HEK293 (cell line): ENCODE data around the gene C11orf91.
A peak's percentile ranks its signal among the peaks of the same experiment; 100 is the strongest.

Experiments
- CTCF ChIA-PET: fragments of 350-600 bp; formaldehyde crosslinking; extraction: SDS; loops from one replicate; lab custom pipeline; 2021; ENCODE audit warnings: antibody characterized with exemption; lab: Yijun Ruan, JAX
- POLR2A ChIA-PET: fragments of 300-600 bp; formaldehyde crosslinking; extraction: SDS; loops from one replicate; lab custom pipeline; 2020; ENCODE audit warnings: antibody characterized with exemption, inconsistent platforms; lab: Yijun Ruan, JAX
- H3K27ac ChIP-seq: fragments of 200-500 bp; sonication (Bioruptor generic); 2 replicates; pipeline ENCODE4 v1.5.1; 2014; ENCODE audit warnings: low read depth, low read length, control low read depth, inconsistent platforms; ENCODE audit errors: extremely low read depth
- H3K36me3 ChIP-seq, 2 experiments: fragments of 200-500 bp in 1 of 2; sonication (Bioruptor generic) in 1 of 2; 1 replicate in 1 of 2; 2 replicates in 1 of 2; pipeline ENCODE4 v1.5.1; 2014 to 2017; ENCODE audit warnings: inconsistent platforms in 2 of 2, low read length in 2 of 2; ENCODE audit not compliant: control insufficient read depth in 2 of 2, insufficient read depth in 1 of 2
- H3K4me1 ChIP-seq: fragments of 200-500 bp; sonication (Bioruptor generic); 2 replicates; pipeline ENCODE4 v1.5.1; 2014; ENCODE audit warnings: mild to moderate bottlenecking, low read length, inconsistent platforms; ENCODE audit not compliant: control insufficient read depth, insufficient read depth
- H3K4me3 ChIP-seq: 2 replicates; pipeline ENCODE4 v1.5.1; 2011; ENCODE audit warnings: low read depth, mild to moderate bottlenecking, control low read depth, low read length, moderate library complexity
- H3K9me3 ChIP-seq: fragments of 200-500 bp; sonication (Bioruptor generic); 2 replicates; pipeline ENCODE4 v1.5.1; 2014; ENCODE audit warnings: low read depth, low read length, inconsistent platforms; ENCODE audit not compliant: control insufficient read depth, insufficient read depth
- EGR2 ChIP-seq: fragments of 450-650 bp; formaldehyde crosslinking; IDR thresholded peaks from 2 replicates; pipeline ENCODE4 v1.5.1; 2016; ENCODE audit warnings: low read depth, missing biosample characterization, missing genetic modification characterization
- GLIS1 ChIP-seq: fragments of 450-650 bp; formaldehyde crosslinking; IDR thresholded peaks from 2 replicates; pipeline ENCODE4 v1.5.1; 2016; ENCODE audit warnings: missing biosample characterization, missing genetic modification characterization
- INSM2 ChIP-seq: fragments of 450-650 bp; formaldehyde crosslinking; IDR thresholded peaks from 2 replicates; pipeline ENCODE4 v1.5.1; 2016; ENCODE audit warnings: missing biosample characterization, missing genetic modification characterization
- KLF9 ChIP-seq: fragments of 450-650 bp; formaldehyde crosslinking; IDR thresholded peaks from 2 replicates; pipeline ENCODE4 v1.5.1; 2016; ENCODE audit warnings: missing biosample characterization, missing genetic modification characterization, low read depth
- PRDM10 ChIP-seq: fragments of 450-650 bp; formaldehyde crosslinking; IDR thresholded peaks from 2 replicates; pipeline ENCODE4 v1.5.1; 2016; ENCODE audit warnings: missing biosample characterization, missing genetic modification characterization
- SP2 ChIP-seq: fragments of 450-650 bp; formaldehyde crosslinking; IDR thresholded peaks from 2 replicates; pipeline ENCODE4 v1.5.1; 2016; ENCODE audit warnings: missing biosample characterization, missing genetic modification characterization
- WT1 ChIP-seq: fragments of 450-650 bp; formaldehyde crosslinking; IDR thresholded peaks from 2 replicates; pipeline ENCODE4 v1.5.1; 2016; ENCODE audit warnings: missing biosample characterization, missing genetic modification characterization
- ZBTB17 ChIP-seq: fragments of 450-650 bp; formaldehyde crosslinking; IDR thresholded peaks from 2 replicates; pipeline ENCODE4 v1.5.1; 2016; ENCODE audit warnings: missing biosample characterization, missing genetic modification characterization
- ZBTB21 ChIP-seq: fragments of 450-650 bp; formaldehyde crosslinking; IDR thresholded peaks from 2 replicates; pipeline ENCODE4 v1.5.1; 2017; ENCODE audit warnings: missing biosample characterization, missing genetic modification characterization
- ZEB2 ChIP-seq: fragments of 450-650 bp; formaldehyde crosslinking; IDR thresholded peaks from 2 replicates; pipeline ENCODE4 v1.5.1; 2016; ENCODE audit warnings: missing biosample characterization, missing genetic modification characterization
- ZNF341 ChIP-seq: fragments of 450-650 bp; formaldehyde crosslinking; IDR thresholded peaks from 2 replicates; pipeline ENCODE4; 2016; ENCODE audit warnings: low read depth, missing biosample characterization, missing genetic modification characterization
- ZNF510 ChIP-seq: fragments of 450-650 bp; formaldehyde crosslinking; IDR thresholded peaks from 2 replicates; pipeline ENCODE4 v1.5.1; 2018; ENCODE audit warnings: mild to moderate bottlenecking, missing genetic modification characterization, missing biosample characterization; ENCODE audit not compliant: insufficient replicate concordance
- ZNF549 ChIP-seq: fragments of 450-650 bp; IDR thresholded peaks from 2 replicates; pipeline ENCODE4 v1.5.1; 2018; ENCODE audit warnings: missing biosample characterization, missing genetic modification characterization, mild to moderate bottlenecking, inconsistent platforms, moderate library complexity
- ZNF791 ChIP-seq: fragments of 450-650 bp; formaldehyde crosslinking; IDR thresholded peaks from 2 replicates; pipeline ENCODE4 v1.5.1; 2016; ENCODE audit warnings: missing biosample characterization, missing genetic modification characterization
- ZNF830 ChIP-seq: fragments of 450-650 bp; IDR thresholded peaks from 2 replicates; pipeline ENCODE4 v1.5.0; 2018; ENCODE audit warnings: missing biosample characterization, missing genetic modification characterization, low read depth, mild to moderate bottlenecking, moderate library complexity
- ZXDB ChIP-seq: fragments of 450-650 bp; formaldehyde crosslinking; IDR thresholded peaks from 2 replicates; pipeline ENCODE4 v1.5.1; 2016; ENCODE audit warnings: missing biosample characterization, missing genetic modification characterization
- TF ChIP-seq, protein P1 (sequence below): fragments of 450-650 bp; formaldehyde crosslinking; IDR thresholded peaks from 2 replicates; pipeline ENCODE4 v1.5.1; 2016; ENCODE audit warnings: missing biosample characterization, missing genetic modification characterization

Gene C11orf91

GRCh38 chr11:33694346-33695050, 6.1 kb downstream of the C11orf91 start:
- H3K4me1 ChIP-seq, result peaks cover 3% of the 10 kb centered on the region
- no peaks in the 10 kb centered on the region for H3K9me3 ChIP-seq
- TF ChIP-seq SP2 (tag by site-specific recombination) (no peak), EGR2 (peak; percentile 14; the same call in 1 of the 2 replicates)
- TF ChIP-seq, all 188 proteins: peak for 1
- Histone ChIP-seq H3K27ac (no peak overlapping the region), H3K4me3 (no peak overlapping the region), H3K36me3 (no peaks in the 10 kb centered on the region)
- ChIA-PET CTCF (interaction anchor here (0.6 to 1.4 kb wide), 5 partner anchors 21 to 561 kb away, joined by 3 to 5 read pairs (median 3); no protein-coding TSS in a partner anchor), POLR2A (no interaction called here)

- no peak for TF ChIP-seq ZNF510 (tag by site-specific recombination)
- TF ChIP-seq ZBTB17 (tag by site-specific recombination), result 0 out of 2 replicates have a peak, but pooled peaks have one; percentile 24
- TF ChIP-seq ZEB2 (tag by site-specific recombination), result 0 out of 2 replicates have a peak, but pooled peaks have one; percentile 1
- TF ChIP-seq SP2 (tag by site-specific recombination), result no peak
- no peaks in the 10 kb centered on the region for H3K9me3 ChIP-seq
- ChIA-PET CTCF (interaction anchor here (0.5 to 2.7 kb wide), 9 partner anchors 21 to 1001 kb away, joined by 3 to 11 read pairs (median 4); no protein-coding TSS in a partner anchor), POLR2A (interaction anchor here (1.0 to 2.3 kb wide), 3 partner anchors 9 to 661 kb away, joined by 3 to 20 read pairs (median 17); partner anchors contain the start of genes C11orf91 and CD59)
- H3K4me1 ChIP-seq, result peaks cover 3% of the 10 kb centered on the region
- no peak overlapping the region for H3K27ac ChIP-seq
- no peaks in the 10 kb centered on the region for H3K36me3 ChIP-seq
- H3K4me3 ChIP-seq, result no peak overlapping the region
These were observed 8.1 kb downstream of the C11orf91 start for GRCh38 chr11:33692541-33692940.

DNA sequence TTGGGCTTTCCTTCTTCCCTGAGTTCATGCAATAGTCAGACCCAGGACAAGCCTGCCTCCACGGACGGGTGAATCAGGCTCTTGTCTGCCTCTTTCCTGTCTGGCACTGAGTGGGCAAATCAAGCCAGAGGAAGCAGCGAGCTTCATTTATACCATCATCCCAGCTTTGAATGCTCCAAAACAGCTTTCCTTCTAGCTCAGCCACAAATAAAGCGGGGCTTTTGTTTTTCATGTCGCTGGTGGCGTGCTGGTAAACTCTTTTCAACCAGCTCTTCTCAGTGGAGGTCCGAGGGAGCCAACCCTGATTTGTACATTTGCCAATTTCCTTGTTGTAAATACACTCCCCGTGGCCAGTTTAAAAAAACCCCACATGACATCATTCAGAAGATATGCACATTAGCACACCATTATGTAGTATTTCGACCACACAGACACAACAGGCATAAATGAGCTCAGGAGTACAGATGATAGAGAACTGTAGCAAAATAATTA, 8.6 kb downstream of the C11orf91 start:
- H3K36me3 ChIP-seq, result no peaks in the 10 kb centered on the region
- no peak overlapping the region for H3K27ac ChIP-seq
- CTCF ChIA-PET, result interaction anchor here (0.5 to 2.7 kb wide), 9 partner anchors 21 to 1000 kb away, joined by 3 to 11 read pairs (median 4); no protein-coding TSS in a partner anchor
- H3K4me3 ChIP-seq, result peak overlapping the region; percentile 2
- H3K4me1 ChIP-seq, result peaks cover 3% of the 10 kb centered on the region
- POLR2A ChIA-PET, result interaction anchor here (1.0 to 2.3 kb wide), 3 partner anchors 9 to 661 kb away, joined by 3 to 20 read pairs (median 17); partner anchors contain the start of genes C11orf91 and CD59
- H3K9me3 ChIP-seq, result no peaks in the 10 kb centered on the region
- TF ChIP-seq ZNF791 (tag by site-specific recombination) (no peak), INSM2 (tag by site-specific recombination) (no peak), ZXDB (0 out of 2 replicates have a peak, but pooled peaks have one; percentile 48), ZNF549 (tag by site-specific recombination) (no peak), GLIS1 (tag by site-specific recombination) (peak; percentile 97), PRDM10 (tag by site-specific recombination) (peak; percentile 44), ZNF830 (tag by site-specific recombination) (no peak), ZNF341 (peak; percentile 50), WT1 (tag by site-specific recombination) (peak; percentile 82), ZBTB21 (peak; percentile 51; the same call in 1 of the 2 replicates), KLF9 (tag by site-specific recombination) (no peak)
- TF ChIP-seq, protein P1, sequence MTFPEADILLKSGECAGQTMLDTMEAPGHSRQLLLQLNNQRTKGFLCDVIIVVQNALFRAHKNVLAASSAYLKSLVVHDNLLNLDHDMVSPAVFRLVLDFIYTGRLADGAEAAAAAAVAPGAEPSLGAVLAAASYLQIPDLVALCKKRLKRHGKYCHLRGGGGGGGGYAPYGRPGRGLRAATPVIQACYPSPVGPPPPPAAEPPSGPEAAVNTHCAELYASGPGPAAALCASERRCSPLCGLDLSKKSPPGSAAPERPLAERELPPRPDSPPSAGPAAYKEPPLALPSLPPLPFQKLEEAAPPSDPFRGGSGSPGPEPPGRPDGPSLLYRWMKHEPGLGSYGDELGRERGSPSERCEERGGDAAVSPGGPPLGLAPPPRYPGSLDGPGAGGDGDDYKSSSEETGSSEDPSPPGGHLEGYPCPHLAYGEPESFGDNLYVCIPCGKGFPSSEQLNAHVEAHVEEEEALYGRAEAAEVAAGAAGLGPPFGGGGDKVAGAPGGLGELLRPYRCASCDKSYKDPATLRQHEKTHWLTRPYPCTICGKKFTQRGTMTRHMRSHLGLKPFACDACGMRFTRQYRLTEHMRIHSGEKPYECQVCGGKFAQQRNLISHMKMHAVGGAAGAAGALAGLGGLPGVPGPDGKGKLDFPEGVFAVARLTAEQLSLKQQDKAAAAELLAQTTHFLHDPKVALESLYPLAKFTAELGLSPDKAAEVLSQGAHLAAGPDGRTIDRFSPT (tag by site-specific recombination), result peak; percentile 63; the same call in 1 of the 2 replicates
